Left ventricle myocardium inferior (tissue), 1 donor: Measurements from ENCODE around the gene MT1G. TPM values are rescaled to one million over a fixed set of nuclear protein-coding genes. Genes with fewer than 3 reads are reported as not detected.
"Not testable (repeated sequence)": the region's sequence is repeated elsewhere in the genome, so short reads cannot be mapped to it uniquely, and the experiment has no call there.

Experiments used
- DNase-seq: peaks from one replicate; pipeline ENCODE4 v3.0.0-alpha.2; 2020
- H3K27ac ChIP-seq: fragments of 200-600 bp; replicated peaks from 2 replicates; pipeline ENCODE4 v1.8.0; 2021
- H3K27me3 ChIP-seq: fragments of 200-600 bp; 2 replicates; pipeline ENCODE4 v1.8.0; 2021; ENCODE audit warnings: low read depth
- H3K36me3 ChIP-seq: fragments of 200-600 bp; 2 replicates; pipeline ENCODE4 v1.8.0; 2021
- H3K4me1 ChIP-seq: fragments of 200-600 bp; 2 replicates; pipeline ENCODE4 v1.8.0; 2021
- H3K4me3 ChIP-seq: fragments of 200-600 bp; 2 replicates; pipeline ENCODE4 v1.8.0; 2021; ENCODE audit warnings: mild to moderate bottlenecking, moderate library complexity
- H3K9me3 ChIP-seq: fragments of 200-600 bp; replicated peaks from 2 replicates; pipeline ENCODE4 v1.8.0; 2021
- CTCF ChIP-seq: fragments of 200-600 bp; IDR thresholded peaks from 2 replicates; pipeline ENCODE4 v1.8.0; 2021; ENCODE audit warnings: antibody characterized with exemption, mild to moderate bottlenecking, borderline replicate concordance
- intact Hi-C: fragments of 100-400 bp; cut with micrococcal nuclease; formaldehyde crosslinking; loops from one replicate; pipeline ENCODE4 v1.11.0; 2022
- total RNA-seq: library from RNA; stranded (reverse); fragmentation: NEBNext Ultra II Directional; extraction: Animal tissue kit (Norgen Biotek cat#: 25700); gene quantifications from one replicate; pipeline ENCODE4 v1.2.1, GENCODE V29; 2021
- donor health status: DM: no; HTN: yes; CAD: no; lungs with severe emphysema.

The MT1G gene
- total RNA-seq, 1 donor from 2014 or later, result not detected

- TF ChIP-seq CTCF, result no peak
- intact Hi-C loops, result no loop called here
- Histone ChIP-seq H3K27me3 (peaks cover 99% of the 10 kb centered on the region), H3K9me3 (no peaks in the 10 kb centered on the region), H3K27ac (no peak within 1 kb of the TSS), H3K4me1 (peaks cover 18% of the 10 kb centered on the region), H3K4me3 (peak within 1 kb of the TSS; percentile 34), H3K36me3 (no peaks in the 10 kb centered on the region)
- DNase-seq, result no peak
These were observed 1.4 kb upstream of the MT1G start, which contains the start of gene MT1H for GRCh38 chr16:56669005-56669839. MT1H (plus strand) TSS chr16:56669814; CDS start chr16:56669885, 71 bp downstream.

- intact Hi-C loops, H3K36me3 ChIP-seq, H3K4me3 ChIP-seq, H3K27ac ChIP-seq, H3K9me3 ChIP-seq, DNase-seq: not testable (repeated sequence)
- Histone ChIP-seq H3K27me3 (peaks cover 100% of the 10 kb centered on the region), H3K4me1 (peaks cover 25% of the 10 kb centered on the region)
These were observed 2.3 kb downstream of the MT1G start for GRCh38 chr16:56665286-56666261.

GRCh38 chr16:56664506-56664905 lies 3.4 kb downstream of the MT1G start:
- TF ChIP-seq CTCF, result no peak
- no peaks in the 10 kb centered on the region for H3K36me3 ChIP-seq
- no peak overlapping the region for H3K27ac ChIP-seq
- H3K4me1 ChIP-seq, result peaks cover 22% of the 10 kb centered on the region
- H3K4me3 ChIP-seq, result no peak overlapping the region
- DNase-seq, result no peak
- peaks cover 93% of the 10 kb centered on the region for H3K27me3 ChIP-seq
- H3K9me3 ChIP-seq, result no peaks in the 10 kb centered on the region
- intact Hi-C loops, result no loop called here

- H3K4me3 ChIP-seq, result peak overlapping the region; percentile 38
- H3K27ac ChIP-seq, result no peak overlapping the region
- H3K27me3 ChIP-seq, result peaks cover 84% of the 10 kb centered on the region
- intact Hi-C loops, result no loop called here
- DNase-seq, result no peak
- H3K36me3 ChIP-seq, result no peaks in the 10 kb centered on the region
- peaks cover 21% of the 10 kb centered on the region for H3K4me1 ChIP-seq
- no peak for TF ChIP-seq CTCF
- H3K9me3 ChIP-seq, result no peaks in the 10 kb centered on the region
These were observed 5.2 kb downstream of the MT1G start for GRCh38 chr16:56662357-56663354.

GRCh38 chr16:56658327-56658875 lies 9.5 kb downstream of the MT1G start:
- H3K27ac ChIP-seq, result no peak overlapping the region
- no peak for TF ChIP-seq CTCF
- peaks cover 23% of the 10 kb centered on the region for H3K4me1 ChIP-seq
- H3K27me3 ChIP-seq, result peaks cover 41% of the 10 kb centered on the region
- intact Hi-C loops, result no loop called here
- H3K9me3 ChIP-seq, result no peaks in the 10 kb centered on the region
- peak overlapping the region; percentile 72 for H3K4me3 ChIP-seq
- peak; percentile 43 for DNase-seq
- no peaks in the 10 kb centered on the region for H3K36me3 ChIP-seq
